Trophoblast cell (in vitro differentiated cells and primary cell): ENCODE measurements around the gene IZUMO2.
"Not testable (repeated sequence)": the region's sequence is repeated elsewhere in the genome, so short reads cannot be mapped to it uniquely, and the experiment has no call there.

Experiments
- DNase-seq, 2 donors: peaks; one replicate each; pipeline ENCODE4 v3.0.0-alpha.2; 2016
- H2AFZ ChIP-seq: 2 replicates; pipeline ENCODE4 v1.6.1; 2013; ENCODE audit warnings: low read length, moderate library complexity, mild to moderate bottlenecking; ENCODE audit not compliant: insufficient read depth, poor library complexity
- H2AK5ac ChIP-seq: 2 replicates; pipeline ENCODE4 v1.6.1; 2013; ENCODE audit warnings: mild to moderate bottlenecking, low read length
- H2BK120ac ChIP-seq: 2 replicates; pipeline ENCODE4 v1.6.1; 2013; ENCODE audit warnings: low read length, mild to moderate bottlenecking, moderate library complexity; ENCODE audit not compliant: insufficient read depth, poor library complexity
- H2BK12ac ChIP-seq: 2 replicates; pipeline ENCODE4 v1.6.1; 2013; ENCODE audit warnings: mild to moderate bottlenecking, low read length, moderate library complexity
- H2BK5ac ChIP-seq: 2 replicates; pipeline ENCODE4 v1.6.1; 2013; ENCODE audit warnings: low read length, low read depth, moderate library complexity, mild to moderate bottlenecking; ENCODE audit not compliant: poor library complexity
- H3K14ac ChIP-seq: 2 replicates; pipeline ENCODE4 v1.6.1; 2013; ENCODE audit warnings: mild to moderate bottlenecking, low read length
- H3K18ac ChIP-seq: 2 replicates; pipeline ENCODE4 v1.6.1; 2013; ENCODE audit warnings: mild to moderate bottlenecking, low read length
- H3K23ac ChIP-seq: 2 replicates; pipeline ENCODE4 v1.6.1; 2013; ENCODE audit warnings: low read length
- H3K27ac ChIP-seq: 2 replicates; pipeline ENCODE4 v1.5.1; 2013; ENCODE audit warnings: low read depth, mild to moderate bottlenecking, inconsistent platforms, low read length, moderate library complexity
- H3K27me3 ChIP-seq: 2 replicates; pipeline ENCODE4 v1.6.1; 2013; ENCODE audit warnings: inconsistent platforms, mild to moderate bottlenecking, low read length, moderate library complexity; ENCODE audit not compliant: insufficient read depth
- H3K36me3 ChIP-seq, 2 experiments: 1 replicate in 1 of 2; 2 replicates in 1 of 2; pipeline ENCODE4 v1.6.1; 2013; ENCODE audit warnings: low read length in 2 of 2, mild to moderate bottlenecking in 2 of 2, moderate library complexity in 1 of 2; ENCODE audit not compliant: insufficient read depth in 2 of 2, control insufficient read depth in 1 of 2
- H3K4ac ChIP-seq: 2 replicates; pipeline ENCODE4 v1.6.1; 2013; ENCODE audit warnings: low read depth, mild to moderate bottlenecking, low read length, moderate library complexity
- H3K4me1 ChIP-seq, 2 experiments: 1 replicate in 1 of 2; 2 replicates in 1 of 2; pipeline ENCODE4 v1.6.1; 2013; ENCODE audit warnings: low read length in 2 of 2, mild to moderate bottlenecking in 2 of 2, moderate library complexity in 1 of 2; ENCODE audit not compliant: insufficient read depth in 2 of 2, control insufficient read depth in 1 of 2
- H3K4me2 ChIP-seq: 2 replicates; pipeline ENCODE4 v1.6.1; 2013; ENCODE audit warnings: inconsistent platforms, mild to moderate bottlenecking, low read length, moderate library complexity
- H3K4me3 ChIP-seq: 2 replicates; pipeline ENCODE4 v1.5.1; 2013; ENCODE audit warnings: mild to moderate bottlenecking, low read depth, low read length, inconsistent platforms
- H3K79me1 ChIP-seq: one replicate; pipeline ENCODE4 v1.6.1; 2013; ENCODE audit warnings: low read length
- H3K79me2 ChIP-seq: 2 replicates; pipeline ENCODE4 v1.6.1; 2013; ENCODE audit warnings: low read length, mild to moderate bottlenecking; ENCODE audit not compliant: control insufficient read depth, insufficient read depth, poor library complexity
- H3K9ac ChIP-seq: 2 replicates; pipeline ENCODE4 v1.6.1; 2013; ENCODE audit warnings: mild to moderate bottlenecking, low read length
- H3K9me3 ChIP-seq: 2 replicates; pipeline ENCODE4 v1.6.1; 2013; ENCODE audit warnings: low read depth, mild to moderate bottlenecking, control low read depth, inconsistent platforms, low read length; ENCODE audit not compliant: insufficient read depth
- H4K12ac ChIP-seq: 2 replicates; pipeline ENCODE4 v1.6.1; 2013; ENCODE audit warnings: low read depth, mild to moderate bottlenecking, low read length, moderate library complexity
- H4K8ac ChIP-seq: 2 replicates; pipeline ENCODE4 v1.6.1; 2013; ENCODE audit warnings: low read depth, mild to moderate bottlenecking, low read length, moderate library complexity
- H4K91ac ChIP-seq: one replicate; pipeline ENCODE4 v1.6.1; 2013; ENCODE audit warnings: low read depth, mild to moderate bottlenecking, low read length, moderate library complexity
- WGBS: extraction: QIAGEN DNeasy Blood & Tissue Kit; methylation state at CpG from one replicate; pipeline ENCODE4 v1.1.7; 2013; ENCODE audit warnings: missing lambda C conversion rate; ENCODE audit not compliant: insufficient read length, insufficient coverage; ENCODE audit errors: extremely low coverage; 5-methylcytosine and 5-hydroxymethylcytosine counted together

Gene IZUMO2

DNA sequence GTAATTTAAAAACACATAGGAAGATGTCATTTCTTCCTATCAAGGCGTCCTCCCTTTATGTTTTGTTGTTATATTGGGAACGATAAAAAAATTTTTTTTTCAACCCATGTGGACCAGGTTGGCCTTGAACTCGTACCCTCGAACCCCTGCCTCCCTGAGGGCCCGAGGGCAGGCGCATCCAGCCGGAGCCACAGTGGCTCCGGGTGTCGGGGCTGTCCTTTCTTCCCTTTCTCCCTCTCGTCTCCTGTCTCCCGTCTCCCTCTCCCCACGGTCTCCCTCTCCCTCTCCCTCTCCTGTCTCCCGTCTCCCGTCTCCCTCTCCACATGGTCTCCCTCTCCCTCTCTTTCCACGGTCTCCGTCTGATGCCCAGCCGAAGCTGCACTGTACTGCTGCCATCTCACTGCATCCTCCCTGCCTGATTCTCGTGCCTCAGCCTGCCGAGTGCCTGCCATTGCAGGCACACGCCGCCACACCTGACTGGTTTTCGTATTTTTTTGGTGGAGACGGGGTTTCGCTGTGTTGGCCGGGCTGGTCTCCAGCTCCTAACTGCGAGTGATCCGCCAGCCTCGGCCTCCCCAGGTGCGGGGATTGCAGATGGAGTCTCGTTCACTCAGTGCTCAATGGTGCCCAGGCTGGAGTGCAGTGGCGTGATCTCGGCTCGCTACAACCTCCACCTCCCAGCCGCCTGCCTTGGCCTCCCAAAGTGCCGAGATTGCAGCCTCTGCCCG lies 22.8 kb downstream of the IZUMO2 start:
- not testable (repeated sequence) for H2BK120ac ChIP-seq, H3K79me1 ChIP-seq, H3K4ac ChIP-seq, H4K12ac ChIP-seq, H3K4me3 ChIP-seq, H3K4me1 ChIP-seq, H3K27me3 ChIP-seq, H3K36me3 ChIP-seq, H3K18ac ChIP-seq, H3K23ac ChIP-seq, H2BK5ac ChIP-seq, H4K91ac ChIP-seq, H3K9ac ChIP-seq, H3K4me2 ChIP-seq, H3K27ac ChIP-seq, H4K8ac ChIP-seq, DNase-seq, H2AK5ac ChIP-seq, H3K14ac ChIP-seq, H2AFZ ChIP-seq, H3K9me3 ChIP-seq, H3K79me2 ChIP-seq, H2BK12ac ChIP-seq
- no CpG with 5 or more reads among the region's 36 CpGs for WGBS

DNA sequence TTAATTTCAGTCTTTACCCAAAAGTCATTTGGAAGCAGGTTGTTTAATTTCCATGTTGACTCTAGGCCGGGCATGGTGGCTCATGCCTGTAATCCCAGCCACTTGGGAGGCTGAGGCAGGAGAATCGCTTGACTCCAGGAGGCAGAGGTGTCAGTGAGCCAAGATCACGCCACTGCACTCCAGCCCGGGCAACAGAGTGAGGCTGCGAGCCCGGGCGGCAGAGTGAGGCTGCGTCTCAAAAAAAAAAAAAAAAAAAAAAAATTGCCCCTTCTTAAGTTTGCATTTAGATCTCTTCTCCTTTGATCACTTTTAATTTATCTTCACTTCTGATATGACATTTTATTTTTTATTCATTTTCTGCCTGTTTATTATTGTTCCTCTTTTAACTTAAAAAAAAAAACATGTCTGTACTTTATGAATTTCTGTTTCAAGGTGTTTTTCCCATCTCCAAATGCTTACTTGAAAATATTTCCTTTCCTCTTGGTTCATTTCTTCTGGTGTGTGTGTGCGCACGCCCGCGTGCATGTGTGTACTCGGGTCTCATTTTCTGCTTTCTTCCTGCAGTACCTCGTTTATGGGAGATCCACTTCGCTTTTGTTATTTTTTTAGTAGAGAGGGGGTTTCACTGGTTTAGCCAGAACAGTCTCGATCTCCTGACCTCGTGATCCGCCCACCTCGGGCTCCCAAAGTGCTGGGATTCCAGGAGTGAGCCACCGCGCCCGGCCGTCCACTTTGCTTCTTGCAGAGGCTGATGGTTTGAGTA lies 26.3 kb downstream of the IZUMO2 start:
- not testable (repeated sequence) for H3K9me3 ChIP-seq, DNase-seq, H2BK5ac ChIP-seq, H3K27me3 ChIP-seq, H4K8ac ChIP-seq, H4K12ac ChIP-seq, H2BK120ac ChIP-seq, H3K27ac ChIP-seq, H3K4me3 ChIP-seq, H4K91ac ChIP-seq, H3K23ac ChIP-seq, H2BK12ac ChIP-seq, H3K9ac ChIP-seq, H3K18ac ChIP-seq, H3K4ac ChIP-seq, H3K4me2 ChIP-seq, H2AK5ac ChIP-seq, H3K79me1 ChIP-seq, H3K36me3 ChIP-seq, H3K79me2 ChIP-seq, H3K4me1 ChIP-seq, H2AFZ ChIP-seq, H3K14ac ChIP-seq
- no CpG with 5 or more reads among the region's 23 CpGs for WGBS

GRCh38 chr19:50135856-50136602 lies 27.1 kb downstream of the IZUMO2 start:
- not testable (repeated sequence) for H4K12ac ChIP-seq, H4K8ac ChIP-seq, H3K36me3 ChIP-seq, H3K14ac ChIP-seq, H3K79me1 ChIP-seq, H3K79me2 ChIP-seq, H2AFZ ChIP-seq, H3K27ac ChIP-seq, H2AK5ac ChIP-seq, H3K4me2 ChIP-seq, H3K23ac ChIP-seq, H3K4me3 ChIP-seq, H3K9ac ChIP-seq, H3K18ac ChIP-seq, H3K27me3 ChIP-seq, H2BK5ac ChIP-seq, H2BK12ac ChIP-seq, H3K4me1 ChIP-seq, H4K91ac ChIP-seq, H3K4ac ChIP-seq, H2BK120ac ChIP-seq, H3K9me3 ChIP-seq
- peak in 1 of 2 donors; percentile 8 for DNase-seq
- no CpG with 5 or more reads among the region's 10 CpGs for WGBS

- WGBS, result no CpG with 5 or more reads among the region's 21 CpGs
- H4K12ac ChIP-seq, H3K4me3 ChIP-seq, H3K23ac ChIP-seq, H3K9ac ChIP-seq, H3K14ac ChIP-seq, H3K27ac ChIP-seq, H2BK5ac ChIP-seq, H2AFZ ChIP-seq, H2BK12ac ChIP-seq, H3K27me3 ChIP-seq, H3K79me1 ChIP-seq, DNase-seq, H3K18ac ChIP-seq, H3K36me3 ChIP-seq, H4K91ac ChIP-seq, H3K79me2 ChIP-seq, H3K9me3 ChIP-seq, H3K4me1 ChIP-seq, H3K4me2 ChIP-seq, H2AK5ac ChIP-seq, H2BK120ac ChIP-seq, H4K8ac ChIP-seq, H3K4ac ChIP-seq: not testable (repeated sequence)
Observed at GRCh38 chr19:50134777-50135719, 28.0 kb downstream of the IZUMO2 start.
